ENCODE results near the gene PLSCR1. TPM values are rescaled to one million over a fixed set of nuclear protein-coding genes. Genes with fewer than 3 reads are reported as not detected.

The PLSCR1 gene
- total and polyA plus RNA-seq, 2 of the 4 experiments (the other 2 are of a cell fraction), result 5.6 to 13.2 TPM

- peak overlapping the region; percentile 69; the same call in 1 of the 2 replicates for H3K23ac ChIP-seq (ENCODE audit: low read depth, low read length)
Observed at GRCh38 chr3:146544929-146545528, 622 bp upstream of the PLSCR1 start.

More at GRCh38 chr3:146544929-146545528, 622 bp upstream of the PLSCR1 start:
- no TSS peak for BruUV-seq (replicated peaks)
- peaks cover 5% of the 10 kb centered on the region for H3K9me1 ChIP-seq (ENCODE audit: insufficient read depth, low read length)
- dilution Hi-C loops (cut with HindIII; ENCODE audit: low sequenced_read_pairs, unreplicated experiment) (no loop called here), intact Hi-C loops (cut with micrococcal nuclease) (loop anchor here (1.0 kb wide), 1 partner anchor 76 kb away; the partner anchor contains the start of gene PLSCR2), in situ Hi-C loops (cut with MboI; ENCODE audit: low sequenced_read_pairs) (no loop called here)
- peak overlapping the region; percentile 89 for H3K27ac ChIP-seq (ENCODE audit: insufficient read depth, low read length)
- H4K91ac ChIP-seq (ENCODE audit: insufficient read depth, low read depth, low read length), result peak overlapping the region; percentile 68; the same call in 1 of the 2 replicates
- H3K4me2 ChIP-seq (ENCODE audit: low read depth, low read length), result peak overlapping the region; percentile 90
- H3K4me1 ChIP-seq (ENCODE audit: control insufficient read depth, insufficient read depth, low read length), result peaks cover 7% of the 10 kb centered on the region; the same call in 1 of the 2 replicates
- no peaks in the 10 kb centered on the region; the same call in 1 of the 2 replicates for H3K36me3 ChIP-seq (ENCODE audit: control insufficient read depth, insufficient read depth, low read length)
- ATAC-seq (ENCODE audit: low read depth) (no peak), DNase-seq (no peak)
- H3K4me3 ChIP-seq (ENCODE audit: insufficient read depth, low read depth, low read length), result peak overlapping the region; percentile 95
- no CpG with 5 or more reads among the region's 8 CpGs for WGBS, 2 experiments (ENCODE audit: extremely low coverage in 2 of 2, insufficient read length in 1 of 2)
- peak overlapping the region; percentile 76 for H3K14ac ChIP-seq (replicated peaks; ENCODE audit: low read depth, low read length)
- peak overlapping the region; percentile 57 for H2BK5ac ChIP-seq (ENCODE audit: low read depth, low read length, poor library complexity, severe bottlenecking)
- H2AK5ac ChIP-seq (ENCODE audit: low read depth, low read length), result no peak overlapping the region
- peak overlapping the region; percentile 79 for H4K5ac ChIP-seq (ENCODE audit: low read depth, low read length)
- no peak overlapping the region for H2BK15ac ChIP-seq (ENCODE audit: low read depth, low read length)
- H3K4ac ChIP-seq (ENCODE audit: low read depth, low read length), result peak overlapping the region; percentile 75
- H3K27me3 ChIP-seq (ENCODE audit: control insufficient read depth, insufficient read depth, low read length), result no peaks in the 10 kb centered on the region
- H3K79me1 ChIP-seq (ENCODE audit: low read depth in 1 of 2, low read length in 2 of 2), result peaks cover 9 to 28% of the 10 kb centered on the region in 2 experiments
- H2AFZ ChIP-seq (replicated peaks; ENCODE audit: low read length, poor library complexity), result peak overlapping the region; percentile 91
- no peaks in the 10 kb centered on the region for H4K20me1 ChIP-seq (ENCODE audit: insufficient read depth, low read length)
- H3K9ac ChIP-seq (ENCODE audit: low read depth, low read length), result peak overlapping the region; percentile 90
- peak overlapping the region; percentile 86 for H3K18ac ChIP-seq (ENCODE audit: low read depth, low read length)
- H2BK20ac ChIP-seq (ENCODE audit: low read depth, low read length), result peak overlapping the region; percentile 42
- TF ChIP-seq BHLHE40 (IDR thresholded peaks at IDR 0.05; ENCODE audit: low read depth, low read length) (no peak), RAD21 (IDR thresholded peaks at IDR 0.05; ENCODE audit: low read length) (0 out of 2 replicates have a peak, but pooled peaks have one; percentile 3)
- peak overlapping the region; percentile 81 for H2BK120ac ChIP-seq (ENCODE audit: low read depth, low read length)
- H4K8ac ChIP-seq (ENCODE audit: low read depth in 2 of 2, low read length in 2 of 2), result peak overlapping the region in 1 of 2 experiments; percentile 86; a peak in 3 of 4 replicates
- ChIA-PET POLR2A (ENCODE audit: unreplicated experiment) (interaction anchor here (0.8 kb wide), 1 partner anchor 38 kb away, joined by 3 read pairs; no protein-coding TSS in a partner anchor), CTCF (interaction anchor here (0.9 to 1.0 kb wide), 2 partner anchors 12 to 80 kb away, joined by 3 to 4 read pairs; no protein-coding TSS in a partner anchor)
- H2AK9ac ChIP-seq (replicated peaks; ENCODE audit: low read depth, low read length, poor library complexity), result no peak overlapping the region
- H3K56ac ChIP-seq (ENCODE audit: extremely low read depth, insufficient read depth, low read length), result peak overlapping the region; percentile 81
- no peaks in the 10 kb centered on the region for H3K9me3 ChIP-seq (ENCODE audit: control insufficient read depth, insufficient read depth, low read length)

Measured in IMR-90 (cell line).